K562 (cell line): ENCODE measurements around the gene USF2. TPM values are rescaled to one million over a fixed set of nuclear protein-coding genes. Genes with fewer than 3 reads are reported as not detected.
A peak's percentile ranks its signal among the peaks of the same experiment; 100 is the strongest.

ENCODE experiments used
- ATAC-seq: fragments of 200-7000 bp; cut with Tn5 transposase; 3 replicates; pipeline ENCODE4 v1.9.1; 2020; ENCODE audit warnings: moderate library complexity
- BruUV-seq: library from RNA; stranded (reverse); fragments of 400-500 nt; replicated peaks from 2 replicates; lab custom pipeline; 2021; lab: Mats Ljungman, UMichigan
- CTCF ChIA-PET: fragments of 300-600 bp; formaldehyde crosslinking; extraction: SDS; loops from one replicate; lab custom pipeline; 2021; ENCODE audit warnings: low intra/inter-chr PET ratio; lab: Yijun Ruan, JAX
- POLR2A ChIA-PET: fragments of 300-600, 350-650 bp; sonication (Branson Sonifier 250); formaldehyde crosslinking; extraction: SDS; loops from one replicate; lab custom pipeline; 2021; ENCODE audit warnings: antibody characterized with exemption, inconsistent platforms; lab: Yijun Ruan, JAX
- DNase-seq, 4 experiments: peaks; one replicate each; pipeline versions ENCODE4 v3.0.0 to v3.0.0-alpha.2; 2011 to 2018; ENCODE audit warnings: low spot score in 3 of 4, mixed read lengths in 3 of 4; ENCODE audit errors: extremely low read depth in 1 of 4
- FAIRE-seq: peaks from 2 replicates; lab custom pipeline; 2011; peaks lifted over from hg19 to GRCh38; lab: Jason Lieb, UNC
- H2AFZ ChIP-seq: 2 replicates; pipeline ENCODE4 v1.6.0; 2011; ENCODE audit warnings: low read depth, low read length, control low read depth, inconsistent platforms
- H3K27ac ChIP-seq: fragments of 200-600 bp; 3 replicates; pipeline ENCODE4 v1.8.0; 2011; ENCODE audit warnings: low read depth, mild to moderate bottlenecking, control low read depth, inconsistent platforms, low read length, moderate library complexity, mixed read lengths; ENCODE audit errors: extremely low read depth
- H3K27me3 ChIP-seq, 2 experiments: fragments of 300-600 bp in 1 of 2; 2 replicates in 1 of 2; 3 replicates in 1 of 2; pipeline versions ENCODE4 v1.6.0 to v1.8.0; 2011; ENCODE audit warnings: inconsistent platforms in 2 of 2, low read length in 2 of 2, mild to moderate bottlenecking in 1 of 2, mixed read lengths in 1 of 2, moderate library complexity in 1 of 2; ENCODE audit not compliant: control insufficient read depth in 2 of 2, insufficient read depth in 2 of 2
- H3K36me3 ChIP-seq: fragments of 300-600 bp; 3 replicates; pipeline ENCODE4 v1.8.0; 2011; ENCODE audit warnings: mild to moderate bottlenecking, low read length, inconsistent platforms; ENCODE audit not compliant: control insufficient read depth, insufficient read depth
- H3K4me1 ChIP-seq, 2 experiments: fragments of 200-600 bp in 1 of 2; replicated peaks in 1 of 2; 2 replicates in 1 of 2; 3 replicates in 1 of 2; pipeline versions ENCODE4 v1.5.1 to v1.8.0; 2011; ENCODE audit warnings: inconsistent platforms in 2 of 2, low read length in 2 of 2, mild to moderate bottlenecking in 1 of 2, mixed read lengths in 1 of 2, moderate library complexity in 1 of 2; ENCODE audit not compliant: control insufficient read depth in 2 of 2, insufficient read depth in 2 of 2
- H3K4me2 ChIP-seq: 2 replicates; pipeline ENCODE4 v1.6.1; 2011; ENCODE audit warnings: low read length, control low read depth, inconsistent platforms, mixed read lengths; ENCODE audit not compliant: insufficient read depth
- H3K4me3 ChIP-seq: fragments of 200-600 bp; sonication (generic), shearing (Covaris generic); 2 replicates; pipeline ENCODE4 v1.5.1; 2016; ENCODE audit warnings: control low read depth, inconsistent platforms
- H3K79me2 ChIP-seq: fragments of 200-600 bp; 3 replicates; pipeline ENCODE4 v1.8.0; 2011; ENCODE audit warnings: low read length, inconsistent platforms; ENCODE audit not compliant: control insufficient read depth, insufficient read depth
- H3K9ac ChIP-seq, 2 experiments: 2 replicates each; pipeline versions ENCODE4 v1.6.0 to v1.6.1; 2011; ENCODE audit warnings: low read depth in 2 of 2, low read length in 2 of 2, control low read depth in 1 of 2, inconsistent platforms in 1 of 2, mild to moderate bottlenecking in 1 of 2, mixed read lengths in 1 of 2; ENCODE audit not compliant: insufficient read depth in 1 of 2
- H3K9me1 ChIP-seq: one replicate; pipeline ENCODE4 v1.6.0; 2011; ENCODE audit warnings: inconsistent platforms, mild to moderate bottlenecking, low read length, moderate library complexity; ENCODE audit not compliant: control insufficient read depth, insufficient read depth
- H3K9me3 ChIP-seq: replicated peaks from 2 replicates; pipeline ENCODE4 v1.5.1; 2011; ENCODE audit warnings: low read depth, low read length, inconsistent platforms; ENCODE audit not compliant: control insufficient read depth, insufficient read depth
- H4K20me1 ChIP-seq: replicated peaks from 2 replicates; pipeline ENCODE4 v1.6.1; 2011; ENCODE audit warnings: low read length, inconsistent platforms, mixed read lengths; ENCODE audit not compliant: control insufficient read depth, insufficient read depth
- CBFA2T3 ChIP-seq: fragments of 450-650 bp; IDR thresholded peaks from 2 replicates; pipeline ENCODE4 v1.6.1; 2017
- CBX8 ChIP-seq: fragments of 200-600 bp; sonication (generic); IDR thresholded peaks from 2 replicates; pipeline ENCODE4 v1.6.1; 2012; ENCODE audit warnings: borderline replicate concordance, mixed run types, low read depth, mild to moderate bottlenecking, moderate library complexity, mixed read lengths, low read length, control low read depth, inconsistent platforms; ENCODE audit not compliant: poor library complexity, severe bottlenecking; ENCODE audit errors: extremely low read depth
- FOS ChIP-seq: IDR thresholded peaks from 3 replicates; pipeline ENCODE4 v1.6.1; 2011; ENCODE audit not compliant: insufficient read length; ENCODE audit errors: extremely low read depth
- GATAD2A ChIP-seq: fragments of 450-650 bp; IDR thresholded peaks from 2 replicates; pipeline ENCODE4 v1.6.1; 2017
- GATAD2B ChIP-seq: fragments of 450-650 bp; IDR thresholded peaks from 2 replicates; pipeline ENCODE4 v1.6.1; 2017; ENCODE audit warnings: mild to moderate bottlenecking, borderline replicate concordance
- HEY1 ChIP-seq: fragments of 250-450 bp; sonication (Bioruptor Pico); IDR thresholded peaks from 2 replicates; pipeline ENCODE4 v1.5.0; 2020; ENCODE audit warnings: mild to moderate bottlenecking, moderate library complexity, borderline replicate concordance
- MECOM ChIP-seq: fragments of 250-450 bp; sonication (Bioruptor Pico); IDR thresholded peaks from 2 replicates; pipeline ENCODE4 v1.8.0; 2022; ENCODE audit warnings: inconsistent platforms
- MED1 ChIP-seq: sonication (generic); formaldehyde crosslinking; IDR thresholded peaks from 2 replicates; pipeline ENCODE4 v1.8.1; 2023; ENCODE audit warnings: missing genetic modification reagents, borderline replicate concordance
- MXD1 ChIP-seq: fragments of 250-450 bp; sonication (Bioruptor Pico); IDR thresholded peaks from 2 replicates; pipeline ENCODE4 v1.8.0; 2021; ENCODE audit warnings: borderline replicate concordance, mild to moderate bottlenecking, moderate library complexity; ENCODE audit not compliant: poor library complexity, severe bottlenecking
- NFE2L1 ChIP-seq: fragments of 450-650 bp; IDR thresholded peaks from 2 replicates; pipeline ENCODE4 v1.6.1; 2016; ENCODE audit warnings: missing genetic modification characterization, low read depth, mild to moderate bottlenecking, missing compliant biosample characterization, moderate library complexity, borderline replicate concordance
- POLR3A ChIP-seq: IDR thresholded peaks from 2 replicates; pipeline ENCODE4 v1.6.1; 2011; ENCODE audit warnings: borderline replicate concordance, mild to moderate bottlenecking, moderate library complexity; ENCODE audit not compliant: insufficient read length, insufficient read depth; ENCODE audit errors: extremely low read depth
- RBM15 ChIP-seq: fragments of 200-400 bp; formaldehyde crosslinking; IDR thresholded peaks from 2 replicates; pipeline ENCODE4 v1.6.1; 2018; ENCODE audit warnings: mild to moderate bottlenecking, low read length, moderate library complexity; ENCODE audit not compliant: insufficient read depth
- ZEB2 ChIP-seq: fragments of 450-650 bp; IDR thresholded peaks from 2 replicates; pipeline ENCODE4 v1.6.1; 2016
- WGBS: fragments of 100-300 bp; shearing (Covaris generic); methylation state at CpG from one replicate; pipeline ENCODE4 v1.1.6; 2016; ENCODE audit warnings: low coverage, mixed read lengths; ENCODE audit not compliant: insufficient coverage; ENCODE audit errors: missing lambda C conversion rate; 5-methylcytosine and 5-hydroxymethylcytosine counted together
- in situ Hi-C: fragments of 300-500 bp; cut with MboI; formaldehyde crosslinking; loops from 4 replicates; pipeline ENCODE4 v1.15.0; 2018; ENCODE audit warnings: inconsistent platforms, mixed read lengths
- intact Hi-C: fragments of 100-400 bp; cut with micrococcal nuclease; formaldehyde crosslinking; loops from 2 replicates; pipeline ENCODE4 v1.14.2; 2022
- polyA plus RNA-seq, 8 experiments: library from polyadenylated mRNA; depleted of rRNA in 4 of 8; stranded (reverse) in 5 of 8; unstranded in 3 of 8; fragments of >200 nt; fragmentation: Nextera tagmentation in 2 of 8; fragmentation: Illumina TruSeq in 1 of 8; extraction: Ambion mirVana in 2 of 8; extraction: Trizol in 1 of 8; gene quantifications; 2 replicates each; pipeline versions ENCODE4 v1.2.1 to v1.2.3, GENCODE V29; 2011 to 2014; ENCODE audit warnings: inconsistent platforms in 1 of 8, missing spikeins in 1 of 8
- total RNA-seq, 7 experiments: library from RNA; depleted of rRNA in 6 of 7; stranded (reverse); fragments of >200 nt in 6 of 7; fragmentation: Illumina TruSeq in 2 of 7; extraction: Trizol in 2 of 7; gene quantifications; 2 replicates each; pipeline versions ENCODE4 v1.2.1 to v1.2.3, GENCODE V29; 2011 to 2021; ENCODE audit warnings: low replicate concordance in 1 of 7
- TF ChIP-seq, protein P1 (sequence below): fragments of 250-450 bp; sonication (Bioruptor Pico); IDR thresholded peaks from 2 replicates; pipeline ENCODE4 v1.4.0; 2020; ENCODE audit warnings: mild to moderate bottlenecking, moderate library complexity

The USF2 gene
- total and polyA plus RNA-seq, 9 of the 15 experiments (the other 6 are each of a cell fraction or from before 2014, with no cell fraction given) = 0.27 to 93.7 (median 58.4) TPM

GRCh38 chr19:35267818-35268535 is 785 bp upstream of the USF2 start (continued):
- TF ChIP-seq NFE2L1 = no peak
- no peak for TF ChIP-seq GATAD2A
- TF ChIP-seq, all 486 proteins: peak for 46

GRCh38 chr19:35269438-35270117 is 816 bp downstream of the USF2 start:
- Histone ChIP-seq H4K20me1 (no peaks in the 10 kb centered on the region), H3K9me1 (no peaks in the 10 kb centered on the region), H3K4me1 (peaks cover 15 to 44% of the 10 kb centered on the region in 2 experiments), H3K27ac (peak overlapping the region; percentile 89; the same call in 2 of the 3 replicates), H3K4me2 (peak overlapping the region; percentile 76), H3K9me3 (no peaks in the 10 kb centered on the region), H3K36me3 (peaks cover 75% of the 10 kb centered on the region; the same call in 2 of the 3 replicates), H3K79me2 (peaks cover 23% of the 10 kb centered on the region), H3K4me3 (peak overlapping the region; percentile 56), H3K9ac (peak overlapping the region; percentile 76 to 98; a peak in 3 of 4 replicates), H2AFZ (peak overlapping the region; percentile 84; the same call in 1 of the 2 replicates), H3K27me3 (no peaks in the 10 kb centered on the region)
- intact Hi-C loops = loop anchor here (5.0 kb wide), 2 partner anchors 112 to 127 kb away; partner anchors contain the start of gene FXYD7
- 5% methylated on average over 22 of the region's 66 CpGs for WGBS
- ATAC-seq (peak; percentile 84), DNase-seq (peak; percentile 81 to 95 (median 84)), FAIRE-seq (peak; percentile 42)
- in situ Hi-C loops = loop anchor here (10.0 kb wide), 2 partner anchors 65 to 195 kb away; no protein-coding TSS in a partner anchor
- CTCF ChIA-PET = interaction anchor here (0.7 to 2.0 kb wide), 6 partner anchors 22 to 448 kb away, joined by 3 to 6 read pairs (median 4); partner anchors contain the start of gene KMT2B
- POLR2A ChIA-PET = interaction anchor here (0.6 to 1.2 kb wide), 3 partner anchors 13 to 127 kb away, joined by 3 to 5 read pairs (median 4); partner anchors contain the start of gene FXYD7
- no TSS peak for BruUV-seq
- TF ChIP-seq HEY1 = no peak
- no peak for TF ChIP-seq MXD1 (CRISPR knock-in tag)
- no peak for TF ChIP-seq RBM15
- no peak for TF ChIP-seq CBX8
- no peak for TF ChIP-seq MED1 (CRISPR knock-in tag)
- TF ChIP-seq CBFA2T3 = peak; percentile 47
- TF ChIP-seq, protein P1, sequence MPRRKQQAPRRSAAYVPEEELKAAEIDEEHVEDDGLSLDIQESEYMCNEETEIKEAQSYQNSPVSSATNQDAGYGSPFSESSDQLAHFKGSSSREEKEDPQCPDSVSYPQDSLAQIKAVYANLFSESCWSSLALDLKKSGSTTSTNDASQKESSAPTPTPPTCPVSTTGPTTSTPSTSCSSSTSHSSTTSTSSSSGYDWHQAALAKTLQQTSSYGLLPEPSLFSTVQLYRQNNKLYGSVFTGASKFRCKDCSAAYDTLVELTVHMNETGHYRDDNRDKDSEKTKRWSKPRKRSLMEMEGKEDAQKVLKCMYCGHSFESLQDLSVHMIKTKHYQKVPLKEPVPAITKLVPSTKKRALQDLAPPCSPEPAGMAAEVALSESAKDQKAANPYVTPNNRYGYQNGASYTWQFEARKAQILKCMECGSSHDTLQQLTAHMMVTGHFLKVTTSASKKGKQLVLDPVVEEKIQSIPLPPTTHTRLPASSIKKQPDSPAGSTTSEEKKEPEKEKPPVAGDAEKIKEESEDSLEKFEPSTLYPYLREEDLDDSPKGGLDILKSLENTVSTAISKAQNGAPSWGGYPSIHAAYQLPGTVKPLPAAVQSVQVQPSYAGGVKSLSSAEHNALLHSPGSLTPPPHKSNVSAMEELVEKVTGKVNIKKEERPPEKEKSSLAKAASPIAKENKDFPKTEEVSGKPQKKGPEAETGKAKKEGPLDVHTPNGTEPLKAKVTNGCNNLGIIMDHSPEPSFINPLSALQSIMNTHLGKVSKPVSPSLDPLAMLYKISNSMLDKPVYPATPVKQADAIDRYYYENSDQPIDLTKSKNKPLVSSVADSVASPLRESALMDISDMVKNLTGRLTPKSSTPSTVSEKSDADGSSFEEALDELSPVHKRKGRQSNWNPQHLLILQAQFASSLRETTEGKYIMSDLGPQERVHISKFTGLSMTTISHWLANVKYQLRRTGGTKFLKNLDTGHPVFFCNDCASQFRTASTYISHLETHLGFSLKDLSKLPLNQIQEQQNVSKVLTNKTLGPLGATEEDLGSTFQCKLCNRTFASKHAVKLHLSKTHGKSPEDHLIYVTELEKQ (CRISPR knock-in tag) = no peak
- no peak for TF ChIP-seq FOS
- TF ChIP-seq POLR3A = no peak
- TF ChIP-seq GATAD2B = peak; percentile 58; the same call in 1 of the 2 replicates
- TF ChIP-seq MECOM (CRISPR knock-in tag) = no peak
- TF ChIP-seq ZEB2 = peak; percentile 64; the same call in 1 of the 2 replicates
